GM10847 (cell line): Measurements from ENCODE around the gene IPMK.

ENCODE experiments used
- POLR2A ChIP-seq: IDR thresholded peaks from 2 replicates; pipeline ENCODE4 v1.6.1; 2011; ENCODE audit not compliant: insufficient read length; ENCODE audit errors: extremely low read depth

Gene IPMK

DNA sequence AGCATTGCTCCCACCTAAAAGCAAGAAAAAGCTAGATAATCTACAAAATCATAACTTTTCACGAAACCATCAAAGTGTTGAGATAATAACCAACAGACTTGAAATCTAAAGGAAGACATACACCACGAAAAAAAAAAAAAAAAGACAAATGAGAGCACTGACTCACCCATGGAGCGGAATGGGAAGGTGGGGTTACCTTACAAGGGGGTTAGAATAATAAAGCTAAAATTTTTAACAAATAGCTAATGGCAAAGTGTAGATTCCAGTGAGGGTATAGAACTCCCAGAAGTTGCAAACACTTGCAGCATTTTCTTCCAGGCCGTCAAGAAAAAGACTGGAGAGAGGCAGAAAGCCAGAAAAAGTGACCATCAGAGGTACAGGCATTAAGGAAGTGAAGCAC lies 27.2 kb downstream of the IPMK start:
- no peak for TF ChIP-seq POLR2A

DNA sequence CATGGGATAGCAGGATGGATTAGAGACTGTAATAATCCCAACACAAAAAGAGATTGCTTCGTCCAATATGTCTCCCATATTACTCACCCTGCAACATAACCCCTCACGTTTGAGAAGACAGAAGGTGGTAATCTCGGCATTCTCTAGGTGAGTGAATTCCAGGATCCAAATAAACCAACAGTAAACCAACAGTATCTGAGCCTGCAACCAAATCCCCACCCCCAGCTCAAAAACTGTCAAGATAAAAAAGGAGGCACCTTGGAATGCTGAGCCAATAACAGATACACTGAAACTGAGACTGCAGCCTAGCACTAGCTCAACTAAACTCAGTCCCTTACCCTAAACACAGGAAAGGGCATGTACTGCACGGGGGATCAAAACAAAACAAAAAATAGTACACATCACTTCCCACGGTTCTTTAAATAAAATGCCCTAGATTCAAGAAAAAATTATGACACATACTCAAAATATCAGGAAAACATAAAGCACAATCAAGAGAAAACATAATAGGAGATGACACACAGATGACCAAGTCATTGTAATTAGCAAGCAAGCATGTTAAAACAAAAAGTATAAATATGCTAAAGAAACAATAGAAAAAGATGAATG lies 28.0 kb downstream of the IPMK start:
- TF ChIP-seq POLR2A = no peak

DNA sequence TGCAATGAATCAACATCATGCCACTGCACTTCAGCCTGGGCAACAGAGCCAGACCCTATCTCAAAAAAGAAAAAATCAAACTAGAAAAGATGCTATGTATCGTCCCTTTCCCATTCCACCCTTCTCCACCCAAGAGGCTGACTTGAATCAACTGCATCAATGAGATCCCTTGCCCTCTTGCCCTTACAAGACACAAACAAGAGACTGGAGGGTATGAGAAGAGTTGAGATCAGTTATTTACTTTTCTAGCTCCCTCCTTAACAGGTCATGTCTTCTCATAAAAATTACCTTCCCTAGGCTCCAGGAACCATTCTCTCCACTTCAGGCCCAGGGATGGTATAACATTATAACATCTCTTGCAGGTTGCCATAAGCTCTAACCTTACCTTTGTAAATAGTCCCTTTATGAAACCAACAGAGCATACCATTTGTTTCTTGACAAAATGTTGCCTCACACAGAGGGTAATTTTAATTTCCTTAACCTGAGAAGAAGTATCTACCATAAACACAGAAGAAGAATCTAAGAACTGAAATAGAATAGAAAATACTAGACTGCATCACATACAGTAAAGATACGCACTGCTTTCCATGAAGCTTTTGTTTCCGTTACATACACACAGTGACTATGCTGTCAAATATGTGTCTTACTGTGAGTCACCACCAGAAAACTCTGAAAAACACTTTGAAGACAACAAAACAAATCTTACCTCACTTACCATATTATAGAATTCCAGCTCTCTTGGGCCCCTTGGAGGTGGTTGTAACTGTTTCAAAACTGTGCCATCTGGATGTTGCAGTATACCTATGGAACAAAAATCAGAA lies 30.5 kb downstream of the IPMK start:
- TF ChIP-seq POLR2A = no peak

DNA sequence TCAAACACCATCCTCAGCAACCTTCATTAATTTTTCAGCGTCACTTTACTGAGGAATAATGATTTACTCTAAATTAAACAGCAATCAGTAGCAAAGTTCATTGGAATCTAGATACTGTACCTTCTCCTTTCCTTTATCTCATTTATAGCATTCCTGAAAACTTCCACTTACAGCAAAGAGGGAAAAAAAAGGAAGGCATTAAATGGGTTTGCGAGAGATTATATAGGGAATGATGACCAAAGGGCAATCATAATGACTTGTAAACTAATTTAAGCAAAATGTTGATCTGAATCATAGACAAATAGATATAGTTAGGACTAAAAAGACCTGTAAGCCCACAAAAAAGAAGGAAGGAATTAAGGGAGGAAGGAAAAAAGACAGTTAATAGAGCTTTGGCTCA lies 42.0 kb downstream of the IPMK start:
- no peak for TF ChIP-seq POLR2A

DNA sequence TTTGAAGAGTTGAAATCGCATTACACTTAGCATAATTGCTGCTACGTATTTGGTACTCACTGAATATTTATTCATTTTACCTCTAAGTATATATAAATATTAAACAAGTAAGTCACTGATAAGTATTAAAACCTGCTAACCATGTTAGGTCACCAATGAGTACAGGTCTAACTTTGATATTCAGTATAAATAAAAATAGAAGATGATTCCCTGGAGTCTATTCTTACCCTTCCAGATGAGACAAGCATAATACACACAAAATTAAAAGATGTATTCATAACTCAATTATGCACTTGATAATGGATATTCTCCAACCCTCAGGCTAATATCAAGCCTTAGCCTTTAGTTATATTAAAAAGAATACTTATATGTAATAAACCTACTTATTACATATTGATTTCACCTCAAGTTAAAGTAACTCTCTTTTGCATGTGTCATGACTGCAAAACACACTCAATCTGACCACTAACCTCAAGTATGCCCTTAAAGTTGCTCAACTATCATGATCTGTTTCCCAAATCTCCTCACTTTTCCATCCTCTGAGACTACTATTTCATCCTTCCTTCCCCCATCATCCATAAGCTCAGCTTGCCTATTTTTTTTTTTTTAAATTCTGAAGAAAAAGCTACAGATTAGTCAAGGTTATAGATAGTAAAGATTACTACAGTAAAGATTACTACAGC lies 46.8 kb downstream of the IPMK start:
- TF ChIP-seq POLR2A = no peak

DNA sequence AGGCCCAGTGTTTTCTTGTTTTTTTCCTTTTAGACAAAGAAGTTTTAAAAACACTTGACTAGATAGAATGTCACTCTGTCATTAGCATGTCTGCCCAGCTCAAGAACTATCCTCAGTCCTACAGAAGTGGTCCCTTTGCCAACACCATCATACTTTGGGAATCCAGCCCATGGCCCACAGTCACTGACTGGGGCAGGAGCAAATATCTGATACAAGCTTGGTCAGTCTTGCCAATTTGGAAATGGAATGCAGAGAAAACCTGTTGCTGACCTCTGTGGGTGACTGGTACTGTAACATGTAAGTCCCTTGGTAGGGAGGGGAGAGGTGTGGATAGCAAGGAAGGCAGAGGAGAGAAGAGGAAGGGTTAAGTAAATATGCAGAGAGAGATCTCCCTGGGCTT lies 47.8 kb downstream of the IPMK start:
- TF ChIP-seq POLR2A = no peak

DNA sequence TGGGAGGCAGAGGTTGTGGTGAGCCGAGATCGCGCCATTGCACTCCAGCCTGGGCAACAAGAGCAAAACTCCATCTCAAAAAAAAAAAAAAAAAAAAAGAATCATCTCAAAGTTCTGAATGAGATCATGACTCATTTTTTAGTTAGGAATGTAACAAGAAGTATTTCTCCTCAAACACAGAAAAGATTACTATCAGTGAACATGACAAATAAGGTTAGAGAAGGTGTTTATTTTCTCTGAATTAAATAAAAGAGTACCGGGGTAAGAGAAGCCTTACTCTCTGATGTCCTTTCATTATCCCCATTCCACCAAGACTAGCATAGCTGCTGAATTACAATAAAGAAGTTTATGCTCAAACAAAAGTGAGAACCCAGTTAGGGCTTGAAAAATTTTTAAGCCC lies 50.1 kb downstream of the IPMK start:
- TF ChIP-seq POLR2A = no peak

DNA sequence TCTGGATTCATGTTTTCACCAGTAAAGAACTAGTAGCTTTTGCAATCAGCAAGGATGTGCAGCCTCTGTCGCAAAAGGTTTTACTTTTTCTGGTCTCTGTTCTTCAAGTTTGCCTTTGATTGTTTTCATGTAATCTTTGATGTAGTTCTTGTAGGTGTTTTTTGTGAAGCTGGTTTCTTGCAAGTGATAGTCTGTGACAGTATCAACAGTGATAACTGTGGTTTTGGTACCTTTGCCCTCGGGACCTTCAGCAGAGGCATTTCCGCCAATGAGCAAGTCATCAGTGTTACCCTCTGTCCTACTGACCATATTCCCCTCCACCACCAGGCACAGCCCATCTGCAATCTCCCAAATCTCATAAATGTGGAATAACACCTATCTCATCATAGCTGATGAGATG lies 55.1 kb downstream of the IPMK start:
- TF ChIP-seq POLR2A = no peak

DNA sequence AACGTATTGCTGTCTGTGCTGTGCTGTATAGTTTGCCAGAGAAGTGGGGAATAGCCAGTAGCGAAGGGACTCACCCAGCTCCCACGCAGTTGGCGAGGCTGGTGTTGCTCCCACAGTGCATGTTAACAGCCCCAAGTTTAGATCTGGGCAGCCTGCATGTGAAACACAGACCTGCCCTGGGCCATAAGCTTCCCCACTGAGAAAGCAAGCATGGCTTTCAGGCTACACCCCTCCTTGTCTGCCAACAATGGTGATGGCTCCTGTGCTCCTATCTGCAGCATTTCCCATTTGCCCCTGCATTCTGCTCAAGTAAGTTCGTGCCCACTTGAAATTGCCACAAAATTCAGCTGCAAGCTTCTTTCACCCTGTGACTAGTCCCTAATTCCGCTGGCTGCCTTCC lies 57.5 kb downstream of the IPMK start:
- TF ChIP-seq POLR2A = no peak

DNA sequence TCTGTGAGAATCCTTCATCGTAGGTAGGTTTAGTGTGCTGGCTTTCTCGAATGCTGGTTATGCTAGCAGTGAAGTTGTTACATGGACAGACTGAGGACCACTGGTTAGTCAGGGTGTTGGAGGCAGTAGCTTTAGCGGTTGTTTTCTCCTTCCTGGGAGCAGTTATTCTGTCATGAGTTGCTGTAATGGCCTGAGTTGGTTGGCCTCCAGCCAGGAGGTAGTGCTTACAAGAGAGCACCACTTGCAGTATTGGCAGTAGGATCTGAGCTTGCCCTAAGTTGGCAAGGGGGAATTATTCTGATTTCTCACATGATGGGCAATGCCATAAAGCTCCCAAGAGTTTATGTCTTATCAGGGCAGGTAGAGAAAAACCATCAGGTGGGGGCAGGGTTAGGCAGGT lies 58.0 kb downstream of the IPMK start:
- TF ChIP-seq POLR2A = no peak

DNA sequence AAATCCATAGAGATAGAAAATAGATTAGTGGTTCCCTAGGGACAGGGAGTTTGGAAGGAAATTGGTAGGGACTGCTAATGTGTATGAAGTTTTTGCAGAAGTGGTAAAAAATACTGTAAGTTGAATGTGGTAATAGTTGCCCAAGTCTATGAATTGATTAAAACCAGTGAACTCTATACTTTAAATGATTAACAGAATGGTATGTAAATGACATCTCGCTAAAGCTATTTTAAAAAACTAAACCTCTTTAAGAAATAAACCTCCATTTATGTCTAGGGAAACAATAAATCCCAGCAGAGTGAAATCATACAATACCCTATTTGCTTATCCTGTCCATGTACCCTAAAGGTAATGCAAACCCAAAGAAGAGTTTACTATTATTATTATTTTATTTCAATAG lies 61.4 kb downstream of the IPMK start:
- TF ChIP-seq POLR2A = no peak

DNA sequence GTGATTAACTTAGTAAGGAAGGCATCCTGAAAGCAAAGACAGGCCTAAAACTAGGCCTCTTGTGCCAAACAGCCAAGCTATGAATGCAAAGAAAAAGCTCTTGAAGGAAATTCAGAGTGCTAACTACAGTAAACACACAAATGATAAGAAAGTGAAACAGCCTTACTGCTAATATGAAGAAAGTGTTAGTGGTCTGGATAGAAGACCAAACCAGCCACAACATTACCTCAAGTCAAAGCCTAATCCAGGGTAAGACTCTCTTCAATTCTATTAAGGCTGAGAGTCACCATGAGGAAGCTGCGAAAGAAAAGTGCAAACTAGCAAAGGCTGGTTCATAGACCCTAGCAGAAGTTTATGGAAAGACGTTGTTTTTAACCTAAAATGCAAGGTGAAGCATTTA lies 66.0 kb downstream of the IPMK start:
- no peak for TF ChIP-seq POLR2A

DNA sequence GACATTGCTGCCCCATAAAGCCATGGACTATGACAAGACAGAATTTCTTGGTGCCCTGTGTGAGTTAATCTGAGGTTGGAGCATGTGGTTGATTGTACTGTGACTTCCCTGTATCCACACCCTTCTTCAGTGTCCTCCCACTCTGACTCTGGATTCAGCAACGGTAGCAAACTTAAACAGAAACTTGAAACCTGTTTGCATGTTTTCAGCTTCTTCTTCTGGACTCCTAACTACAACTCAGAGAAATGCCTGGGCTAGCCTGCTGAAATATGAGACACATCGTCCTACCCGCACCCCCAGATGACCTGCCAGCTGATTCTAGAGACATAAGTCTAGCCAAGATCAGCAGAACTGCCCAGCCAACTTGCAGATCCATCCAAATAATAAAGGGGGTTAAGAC lies 78.4 kb downstream of the IPMK start:
- TF ChIP-seq POLR2A = no peak

DNA sequence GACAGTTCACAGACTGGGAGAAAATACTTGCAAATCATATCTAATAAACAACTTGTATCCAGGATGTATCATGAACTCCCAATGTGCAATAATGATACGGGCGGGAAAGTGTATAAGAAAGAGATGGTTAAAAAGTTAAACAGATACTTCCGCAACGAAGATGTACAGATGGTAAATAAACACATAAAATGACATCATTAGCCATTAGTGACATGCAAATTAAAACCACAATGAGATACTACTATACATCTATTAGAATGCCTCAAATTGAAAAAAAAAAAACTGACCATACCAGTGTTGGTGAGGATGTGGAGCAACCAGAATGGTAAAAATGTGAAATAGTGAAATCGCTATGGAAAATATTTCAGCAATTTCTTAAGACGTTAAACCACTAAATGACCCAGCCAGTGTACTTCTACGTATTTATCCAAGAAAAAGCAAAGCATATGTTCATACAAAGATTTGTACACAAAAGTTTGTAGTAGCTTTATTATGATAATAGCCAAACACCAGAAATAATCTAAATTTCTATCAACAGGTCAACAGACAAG lies 83.5 kb downstream of the IPMK start:
- TF ChIP-seq POLR2A = no peak

DNA sequence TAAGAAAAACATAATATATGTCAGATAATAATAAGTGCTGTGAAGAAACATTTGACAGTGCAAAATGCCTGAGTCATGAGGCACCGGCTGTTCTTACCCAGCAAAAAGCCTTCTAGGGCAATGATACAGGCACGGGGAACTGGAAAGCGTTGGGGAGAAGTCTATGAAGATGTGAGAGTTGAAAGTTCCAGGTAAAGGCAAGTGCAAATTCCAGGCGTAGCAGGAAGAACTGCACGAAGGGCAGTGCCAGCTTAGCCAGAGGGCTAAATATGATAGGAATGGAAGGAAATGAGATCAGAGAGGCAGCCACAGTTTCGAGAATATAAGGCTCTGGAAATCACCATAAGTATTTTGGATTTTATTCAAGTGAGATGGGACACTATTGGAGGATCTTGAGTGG lies 87.0 kb downstream of the IPMK start:
- no peak for TF ChIP-seq POLR2A

DNA sequence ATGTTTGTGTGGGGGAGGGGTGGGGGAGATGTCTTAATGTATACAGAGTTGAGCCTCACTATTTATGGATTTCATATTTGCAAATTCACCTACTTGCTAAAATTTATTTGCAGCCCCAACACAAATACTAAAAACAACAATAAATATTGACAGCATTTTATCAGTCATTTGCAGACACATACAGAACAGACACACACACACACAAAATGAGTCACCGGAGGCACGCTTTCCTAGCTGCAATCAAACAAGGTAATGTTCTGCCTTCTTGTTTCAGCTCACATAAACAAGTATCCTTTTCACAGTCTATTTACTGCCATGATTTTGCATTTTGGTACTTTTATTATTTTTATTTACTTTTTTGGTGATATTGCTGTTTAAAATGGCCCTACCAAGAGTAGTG lies 88.5 kb downstream of the IPMK start:
- TF ChIP-seq POLR2A = no peak
